ENCODE measurements around the gene ACO2. TPM values are rescaled to one million over a fixed set of nuclear protein-coding genes. Genes with fewer than 3 reads are reported as not detected.

ACO2 gene
- total and polyA plus RNA-seq, 2 of the 13 experiments (the other 11 are each of a cell fraction or from before 2014, with no cell fraction given) = 19.2 to 45.6 TPM

DNA sequence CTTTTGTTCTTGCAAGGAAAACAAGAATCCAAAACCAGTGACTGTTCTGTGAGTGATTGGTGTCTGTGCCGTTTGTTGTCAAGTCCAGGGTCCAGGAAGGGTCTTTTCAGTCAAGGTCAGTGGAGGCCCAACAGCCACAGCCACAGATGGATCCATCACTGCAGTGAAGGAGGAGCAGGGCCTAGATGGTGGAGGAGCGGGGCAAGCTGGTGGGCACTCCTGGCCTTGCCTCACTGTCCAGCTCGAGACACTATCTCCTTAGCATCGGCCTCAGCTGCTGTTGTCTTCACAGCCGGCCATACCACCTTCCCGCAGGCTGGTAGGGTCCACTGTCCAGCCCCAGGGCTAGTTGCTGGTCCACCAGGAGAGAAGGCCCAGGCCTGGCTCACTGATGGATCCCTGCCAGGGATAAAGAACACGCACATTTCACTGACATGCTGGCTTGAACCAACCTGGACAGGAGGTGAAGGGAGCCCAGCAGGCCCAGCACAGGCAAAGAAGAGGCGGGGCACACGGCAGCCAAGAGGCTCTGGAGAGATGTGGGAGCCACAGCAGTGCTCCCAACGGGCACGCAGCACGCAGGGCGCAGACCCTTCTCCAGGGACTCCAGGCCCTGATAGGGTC is 60.1 kb downstream of the ACO2 start (continued):
- TF ChIP-seq MED1 (CRISPR knock-in tag; IDR thresholded peaks at IDR 0.05) = 0 out of 2 replicates have a peak, but pooled peaks have one; percentile 26
- TF ChIP-seq, protein P1, sequence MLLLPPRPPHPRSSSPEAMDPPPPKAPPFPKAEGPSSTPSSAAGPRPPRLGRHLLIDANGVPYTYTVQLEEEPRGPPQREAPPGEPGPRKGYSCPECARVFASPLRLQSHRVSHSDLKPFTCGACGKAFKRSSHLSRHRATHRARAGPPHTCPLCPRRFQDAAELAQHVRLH (CRISPR knock-in tag; IDR thresholded peaks at IDR 0.05; ENCODE audit: borderline replicate concordance, low read depth) = 0 out of 2 replicates have a peak, but pooled peaks have one; percentile 25
- 0 out of 2 replicates have a peak, but pooled peaks have one; percentile 45 for TF ChIP-seq ZNF724P (CRISPR knock-in tag; IDR thresholded peaks at IDR 0.05; ENCODE audit: borderline replicate concordance)
- TF ChIP-seq MATR3 (CRISPR knock-in tag; IDR thresholded peaks at IDR 0.05) = no peak
- TF ChIP-seq, protein P2, sequence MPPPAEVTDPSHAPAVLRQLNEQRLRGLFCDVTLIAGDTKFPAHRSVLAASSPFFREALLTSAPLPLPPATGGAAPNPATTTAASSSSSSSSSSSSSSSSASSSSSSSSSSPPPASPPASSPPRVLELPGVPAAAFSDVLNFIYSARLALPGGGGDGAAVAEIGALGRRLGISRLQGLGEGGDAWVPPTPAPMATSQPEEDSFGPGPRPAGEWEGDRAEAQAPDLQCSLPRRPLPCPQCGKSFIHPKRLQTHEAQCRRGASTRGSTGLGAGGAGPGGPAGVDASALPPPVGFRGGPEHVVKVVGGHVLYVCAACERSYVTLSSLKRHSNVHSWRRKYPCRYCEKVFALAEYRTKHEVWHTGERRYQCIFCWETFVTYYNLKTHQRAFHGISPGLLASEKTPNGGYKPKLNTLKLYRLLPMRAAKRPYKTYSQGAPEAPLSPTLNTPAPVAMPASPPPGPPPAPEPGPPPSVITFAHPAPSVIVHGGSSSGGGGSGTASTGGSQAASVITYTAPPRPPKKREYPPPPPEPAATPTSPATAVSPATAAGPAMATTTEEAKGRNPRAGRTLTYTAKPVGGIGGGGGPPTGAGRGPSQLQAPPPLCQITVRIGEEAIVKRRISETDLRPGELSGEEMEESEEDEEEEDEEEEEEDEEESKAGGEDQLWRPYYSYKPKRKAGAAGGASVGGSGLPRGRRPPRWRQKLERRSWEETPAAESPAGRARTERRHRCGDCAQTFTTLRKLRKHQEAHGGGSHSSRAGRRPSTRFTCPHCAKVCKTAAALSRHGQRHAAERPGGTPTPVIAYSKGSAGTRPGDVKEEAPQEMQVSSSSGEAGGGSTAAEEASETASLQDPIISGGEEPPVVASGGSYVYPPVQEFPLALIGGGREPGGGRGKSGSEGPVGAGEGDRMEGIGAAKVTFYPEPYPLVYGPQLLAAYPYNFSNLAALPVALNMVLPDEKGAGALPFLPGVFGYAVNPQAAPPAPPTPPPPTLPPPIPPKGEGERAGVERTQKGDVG (CRISPR knock-in tag; IDR thresholded peaks at IDR 0.05; ENCODE audit: borderline replicate concordance) = peak; percentile 57; the same call in 1 of the 2 replicates
- TF ChIP-seq, protein P3, sequence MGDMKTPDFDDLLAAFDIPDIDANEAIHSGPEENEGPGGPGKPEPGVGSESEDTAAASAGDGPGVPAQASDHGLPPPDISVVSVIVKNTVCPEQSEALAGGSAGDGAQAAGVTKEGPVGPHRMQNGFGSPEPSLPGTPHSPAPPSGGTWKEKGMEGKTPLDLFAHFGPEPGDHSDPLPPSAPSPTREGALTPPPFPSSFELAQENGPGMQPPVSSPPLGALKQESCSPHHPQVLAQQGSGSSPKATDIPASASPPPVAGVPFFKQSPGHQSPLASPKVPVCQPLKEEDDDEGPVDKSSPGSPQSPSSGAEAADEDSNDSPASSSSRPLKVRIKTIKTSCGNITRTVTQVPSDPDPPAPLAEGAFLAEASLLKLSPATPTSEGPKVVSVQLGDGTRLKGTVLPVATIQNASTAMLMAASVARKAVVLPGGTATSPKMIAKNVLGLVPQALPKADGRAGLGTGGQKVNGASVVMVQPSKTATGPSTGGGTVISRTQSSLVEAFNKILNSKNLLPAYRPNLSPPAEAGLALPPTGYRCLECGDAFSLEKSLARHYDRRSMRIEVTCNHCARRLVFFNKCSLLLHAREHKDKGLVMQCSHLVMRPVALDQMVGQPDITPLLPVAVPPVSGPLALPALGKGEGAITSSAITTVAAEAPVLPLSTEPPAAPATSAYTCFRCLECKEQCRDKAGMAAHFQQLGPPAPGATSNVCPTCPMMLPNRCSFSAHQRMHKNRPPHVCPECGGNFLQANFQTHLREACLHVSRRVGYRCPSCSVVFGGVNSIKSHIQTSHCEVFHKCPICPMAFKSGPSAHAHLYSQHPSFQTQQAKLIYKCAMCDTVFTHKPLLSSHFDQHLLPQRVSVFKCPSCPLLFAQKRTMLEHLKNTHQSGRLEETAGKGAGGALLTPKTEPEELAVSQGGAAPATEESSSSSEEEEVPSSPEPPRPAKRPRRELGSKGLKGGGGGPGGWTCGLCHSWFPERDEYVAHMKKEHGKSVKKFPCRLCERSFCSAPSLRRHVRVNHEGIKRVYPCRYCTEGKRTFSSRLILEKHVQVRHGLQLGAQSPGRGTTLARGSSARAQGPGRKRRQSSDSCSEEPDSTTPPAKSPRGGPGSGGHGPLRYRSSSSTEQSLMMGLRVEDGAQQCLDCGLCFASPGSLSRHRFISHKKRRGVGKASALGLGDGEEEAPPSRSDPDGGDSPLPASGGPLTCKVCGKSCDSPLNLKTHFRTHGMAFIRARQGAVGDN (CRISPR knock-in tag; IDR thresholded peaks at IDR 0.05) = peak; percentile 85
- no peak for TF ChIP-seq LCORL (IDR thresholded peaks at IDR 0.05)
- peak; percentile 46; the same call in 1 of the 2 replicates for TF ChIP-seq LCORL (CRISPR knock-in tag; IDR thresholded peaks at IDR 0.05)
- TF ChIP-seq ZFY (CRISPR knock-in tag; IDR thresholded peaks at IDR 0.05) = peak; percentile 56

Measured in HepG2 (cell line).